Panc1 (cell line): Measurements from ENCODE around the gene CD79A.

Source experiments
- CTCF ChIP-seq: fragments of 450-650 bp; IDR thresholded peaks from 2 replicates; pipeline ENCODE4 v1.5.1; 2017; ENCODE audit warnings: mild to moderate bottlenecking
- POLR2AphosphoS5 ChIP-seq: IDR thresholded peaks from 2 replicates; pipeline ENCODE4 v1.6.1; 2012; ENCODE audit warnings: mild to moderate bottlenecking, low read depth, low read length, moderate library complexity
- REST ChIP-seq, 2 experiments: IDR thresholded peaks; 2 replicates each; pipeline ENCODE4 v1.6.1; 2011 to 2012; ENCODE audit warnings: low read depth in 2 of 2, control low read depth in 1 of 2, low read length in 1 of 2, mild to moderate bottlenecking in 1 of 2, moderate library complexity in 1 of 2; ENCODE audit not compliant: insufficient read depth in 1 of 2
- SIN3A ChIP-seq: IDR thresholded peaks from 2 replicates; pipeline ENCODE4 v1.6.1; 2012; ENCODE audit warnings: low read depth, mild to moderate bottlenecking, low read length, moderate library complexity, borderline replicate concordance; ENCODE audit not compliant: insufficient read depth
- TCF7L2 ChIP-seq: IDR thresholded peaks from 2 replicates; pipeline ENCODE4 v1.6.1; 2011; ENCODE audit warnings: mild to moderate bottlenecking, low read depth, low read length, inconsistent platforms

GRCh38 chr19:41853344-41853743 is 23.7 kb upstream of the CD79A start:
- TF ChIP-seq CTCF (no peak), REST (IDR thresholded peaks at IDR 0.05; ENCODE audit: insufficient read depth in 1 of 2, low read depth in 2 of 2, low read length in 1 of 2) (no peak), SIN3A (no peak), POLR2AphosphoS5 (no peak), TCF7L2 (no peak)
